Cardiac muscle cell (in vitro differentiated cells and primary cell): Measurements from ENCODE around the gene ARHGAP25. TPM values are rescaled to one million over a fixed set of nuclear protein-coding genes. Genes with fewer than 3 reads are reported as not detected.

ENCODE experiments used
- DNase-seq, 2 donors: peaks; one replicate each; pipeline versions ENCODE4 v3.0.0 to v3.0.0-alpha.2; 2010 to 2017; ENCODE audit warnings: low read depth in 1 of 2, low spot score in 1 of 2
- H3K27ac ChIP-seq: fragments of 200-600 bp; sonication (generic); 2 replicates; pipeline ENCODE4 v1.5.1; 2016
- H3K27me3 ChIP-seq: fragments of 200-600 bp; sonication (generic); 2 replicates; pipeline ENCODE4 v1.6.0; 2016; ENCODE audit warnings: control low read depth
- H3K36me3 ChIP-seq: fragments of 200-600 bp; sonication (generic); 2 replicates; pipeline ENCODE4 v1.5.1; 2016; ENCODE audit warnings: control low read depth
- H3K4me1 ChIP-seq: fragments of 200-600 bp; sonication (generic); 2 replicates; pipeline ENCODE4 v1.8.1; 2017; ENCODE audit warnings: low read depth, mild to moderate bottlenecking, mixed run types
- H3K4me3 ChIP-seq: fragments of 200-600 bp; sonication (generic); 2 replicates; pipeline ENCODE4 v1.5.1; 2016; ENCODE audit warnings: mild to moderate bottlenecking
- H3K9me3 ChIP-seq: fragments of 200-600 bp; sonication (generic); 2 replicates; pipeline ENCODE4 v1.5.1; 2017; ENCODE audit warnings: low read depth, mild to moderate bottlenecking, control low read depth
- CTCF ChIP-seq: IDR thresholded peaks from 2 replicates; pipeline ENCODE4 v1.5.1; 2012; ENCODE audit warnings: low read depth, mild to moderate bottlenecking, low read length
- polyA plus RNA-seq: library from polyadenylated mRNA; unstranded; fragments of >200 nt; fragmentation: Nextera tagmentation; extraction: Ambion mirVana; gene quantifications from 2 replicates; pipeline ENCODE4 v1.2.1, GENCODE V29; 2016
- total RNA-seq: library from RNA; depleted of rRNA; stranded (reverse); fragments of >200 nt; gene quantifications from 2 replicates; pipeline ENCODE4 v1.2.3, GENCODE V29; 2016

The ARHGAP25 gene
- total and polyA plus RNA-seq, 2 experiments from 2014 or later = 3.9 to 7.7 TPM

GRCh38 chr2:68819556-68819955 is 84.9 kb downstream of the ARHGAP25 start:
- Histone ChIP-seq H3K27ac (no peak overlapping the region), H3K4me3 (no peak overlapping the region), H3K27me3 (no peaks in the 10 kb centered on the region), H3K9me3 (no peaks in the 10 kb centered on the region), H3K36me3 (no peaks in the 10 kb centered on the region), H3K4me1 (no peaks in the 10 kb centered on the region)
- TF ChIP-seq CTCF = no peak
- DNase-seq = peak in 1 of 2 donors; percentile 43

GRCh38 chr2:68822207-68822872 is 87.7 kb downstream of the ARHGAP25 start:
- Histone ChIP-seq H3K27ac (no peak overlapping the region), H3K27me3 (no peaks in the 10 kb centered on the region), H3K4me1 (no peaks in the 10 kb centered on the region), H3K36me3 (no peaks in the 10 kb centered on the region), H3K4me3 (no peak overlapping the region), H3K9me3 (no peaks in the 10 kb centered on the region)
- TF ChIP-seq CTCF = no peak
- DNase-seq = no peak

- Histone ChIP-seq H3K36me3 (no peaks in the 10 kb centered on the region), H3K27ac (no peak overlapping the region), H3K27me3 (no peaks in the 10 kb centered on the region), H3K4me1 (no peaks in the 10 kb centered on the region), H3K9me3 (no peaks in the 10 kb centered on the region), H3K4me3 (no peak overlapping the region)
- DNase-seq = peak in 1 of 2 donors; percentile 80
- no peak for TF ChIP-seq CTCF
Observed at GRCh38 chr2:68824831-68825230, 90.2 kb downstream of the ARHGAP25 start.

- no peaks in the 10 kb centered on the region for H3K36me3 ChIP-seq
- no peak for DNase-seq
- no peak overlapping the region for H3K4me3 ChIP-seq
- no peak for TF ChIP-seq CTCF
- no peaks in the 10 kb centered on the region for H3K27me3 ChIP-seq
- H3K4me1 ChIP-seq = no peaks in the 10 kb centered on the region
- H3K27ac ChIP-seq = no peak overlapping the region
- no peaks in the 10 kb centered on the region for H3K9me3 ChIP-seq
Observed at GRCh38 chr2:68825866-68826265, 91.3 kb downstream of the ARHGAP25 start.

GRCh38 chr2:68827666-68828065 is 93.1 kb downstream of the ARHGAP25 start:
- Histone ChIP-seq H3K27ac (no peak overlapping the region), H3K4me3 (no peak overlapping the region), H3K9me3 (no peaks in the 10 kb centered on the region), H3K4me1 (peaks cover 6% of the 10 kb centered on the region), H3K27me3 (no peaks in the 10 kb centered on the region), H3K36me3 (no peaks in the 10 kb centered on the region)
- DNase-seq = peak in 1 of 2 donors; percentile 34
- no peak for TF ChIP-seq CTCF
